ENCODE data around the gene ARHGAP24.

DNA sequence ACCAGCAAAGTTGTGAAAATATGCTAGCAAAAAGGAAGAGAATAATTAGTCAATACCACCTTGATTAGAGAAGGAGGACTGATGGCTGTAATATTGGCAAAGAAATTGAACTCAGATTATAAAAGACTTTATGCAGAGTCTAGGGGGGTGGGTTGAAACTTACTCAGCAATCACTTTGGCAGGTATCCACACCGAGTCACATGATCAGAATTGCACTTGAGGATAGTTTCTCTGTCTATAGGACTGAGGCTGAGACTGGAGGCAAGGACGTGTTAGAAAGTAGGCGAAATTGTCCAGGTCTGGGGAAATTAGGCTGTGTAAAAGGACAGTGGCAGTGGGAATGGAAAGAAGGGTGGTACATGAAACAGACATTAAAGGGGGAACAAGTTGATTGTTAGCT, 284.4 kb downstream of the ARHGAP24 start:
- TF ChIP-seq, protein P1, sequence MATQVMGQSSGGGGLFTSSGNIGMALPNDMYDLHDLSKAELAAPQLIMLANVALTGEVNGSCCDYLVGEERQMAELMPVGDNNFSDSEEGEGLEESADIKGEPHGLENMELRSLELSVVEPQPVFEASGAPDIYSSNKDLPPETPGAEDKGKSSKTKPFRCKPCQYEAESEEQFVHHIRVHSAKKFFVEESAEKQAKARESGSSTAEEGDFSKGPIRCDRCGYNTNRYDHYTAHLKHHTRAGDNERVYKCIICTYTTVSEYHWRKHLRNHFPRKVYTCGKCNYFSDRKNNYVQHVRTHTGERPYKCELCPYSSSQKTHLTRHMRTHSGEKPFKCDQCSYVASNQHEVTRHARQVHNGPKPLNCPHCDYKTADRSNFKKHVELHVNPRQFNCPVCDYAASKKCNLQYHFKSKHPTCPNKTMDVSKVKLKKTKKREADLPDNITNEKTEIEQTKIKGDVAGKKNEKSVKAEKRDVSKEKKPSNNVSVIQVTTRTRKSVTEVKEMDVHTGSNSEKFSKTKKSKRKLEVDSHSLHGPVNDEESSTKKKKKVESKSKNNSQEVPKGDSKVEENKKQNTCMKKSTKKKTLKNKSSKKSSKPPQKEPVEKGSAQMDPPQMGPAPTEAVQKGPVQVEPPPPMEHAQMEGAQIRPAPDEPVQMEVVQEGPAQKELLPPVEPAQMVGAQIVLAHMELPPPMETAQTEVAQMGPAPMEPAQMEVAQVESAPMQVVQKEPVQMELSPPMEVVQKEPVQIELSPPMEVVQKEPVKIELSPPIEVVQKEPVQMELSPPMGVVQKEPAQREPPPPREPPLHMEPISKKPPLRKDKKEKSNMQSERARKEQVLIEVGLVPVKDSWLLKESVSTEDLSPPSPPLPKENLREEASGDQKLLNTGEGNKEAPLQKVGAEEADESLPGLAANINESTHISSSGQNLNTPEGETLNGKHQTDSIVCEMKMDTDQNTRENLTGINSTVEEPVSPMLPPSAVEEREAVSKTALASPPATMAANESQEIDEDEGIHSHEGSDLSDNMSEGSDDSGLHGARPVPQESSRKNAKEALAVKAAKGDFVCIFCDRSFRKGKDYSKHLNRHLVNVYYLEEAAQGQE (IDR thresholded peaks at IDR 0.05; ENCODE audit: low read depth): no peak
- TF ChIP-seq EZH2phosphoT487 (IDR thresholded peaks at IDR 0.05; ENCODE audit: borderline replicate concordance) (no peak), RAD21 (IDR thresholded peaks at IDR 0.05; ENCODE audit: low read depth) (no peak), POLR2A (IDR thresholded peaks at IDR 0.05; ENCODE audit: borderline replicate concordance, extremely low read depth, insufficient read depth, insufficient read length) (no peak), EZH2 (IDR thresholded peaks at IDR 0.05) (no peak), CTCF (IDR thresholded peaks at IDR 0.05 in 2 of 3, conservative IDR thresholded peaks at IDR 0.05 in 1 of 3; ENCODE audit: borderline replicate concordance in 1 of 3, insufficient read depth in 1 of 3, low read depth in 2 of 3, low read length in 2 of 3) (no peak), EGR1 (IDR thresholded peaks at IDR 0.05; ENCODE audit: low read depth) (no peak), POLR2AphosphoS5 (IDR thresholded peaks at IDR 0.05; ENCODE audit: low read depth, low read length) (no peak), SIN3A (IDR thresholded peaks at IDR 0.05; ENCODE audit: low read depth) (no peak), SP1 (IDR thresholded peaks at IDR 0.05; ENCODE audit: low read depth) (no peak), TCF7L2 (IDR thresholded peaks at IDR 0.05; ENCODE audit: borderline replicate concordance, extremely low read depth, insufficient read depth, insufficient read length) (no peak), FOSL1 (IDR thresholded peaks at IDR 0.05; ENCODE audit: low read depth) (no peak)
- TF ChIP-seq, protein P2, sequence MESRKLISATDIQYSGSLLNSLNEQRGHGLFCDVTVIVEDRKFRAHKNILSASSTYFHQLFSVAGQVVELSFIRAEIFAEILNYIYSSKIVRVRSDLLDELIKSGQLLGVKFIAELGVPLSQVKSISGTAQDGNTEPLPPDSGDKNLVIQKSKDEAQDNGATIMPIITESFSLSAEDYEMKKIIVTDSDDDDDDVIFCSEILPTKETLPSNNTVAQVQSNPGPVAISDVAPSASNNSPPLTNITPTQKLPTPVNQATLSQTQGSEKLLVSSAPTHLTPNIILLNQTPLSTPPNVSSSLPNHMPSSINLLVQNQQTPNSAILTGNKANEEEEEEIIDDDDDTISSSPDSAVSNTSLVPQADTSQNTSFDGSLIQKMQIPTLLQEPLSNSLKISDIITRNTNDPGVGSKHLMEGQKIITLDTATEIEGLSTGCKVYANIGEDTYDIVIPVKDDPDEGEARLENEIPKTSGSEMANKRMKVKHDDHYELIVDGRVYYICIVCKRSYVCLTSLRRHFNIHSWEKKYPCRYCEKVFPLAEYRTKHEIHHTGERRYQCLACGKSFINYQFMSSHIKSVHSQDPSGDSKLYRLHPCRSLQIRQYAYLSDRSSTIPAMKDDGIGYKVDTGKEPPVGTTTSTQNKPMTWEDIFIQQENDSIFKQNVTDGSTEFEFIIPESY (IDR thresholded peaks at IDR 0.05; ENCODE audit: extremely low read depth, insufficient replicate concordance, low read length): no peak
- TF ChIP-seq, protein P3, sequence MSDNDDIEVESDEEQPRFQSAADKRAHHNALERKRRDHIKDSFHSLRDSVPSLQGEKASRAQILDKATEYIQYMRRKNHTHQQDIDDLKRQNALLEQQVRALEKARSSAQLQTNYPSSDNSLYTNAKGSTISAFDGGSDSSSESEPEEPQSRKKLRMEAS (IDR thresholded peaks at IDR 0.05): no peak
